Measurements from ENCODE around the gene AHNAK2. TPM values are rescaled to one million over a fixed set of nuclear protein-coding genes. Genes with fewer than 3 reads are reported as not detected.

Gene AHNAK2
- total and polyA plus RNA-seq, 2 donors (not counting 1 experiment from before 2014, with no cell fraction given): not detected

DNA sequence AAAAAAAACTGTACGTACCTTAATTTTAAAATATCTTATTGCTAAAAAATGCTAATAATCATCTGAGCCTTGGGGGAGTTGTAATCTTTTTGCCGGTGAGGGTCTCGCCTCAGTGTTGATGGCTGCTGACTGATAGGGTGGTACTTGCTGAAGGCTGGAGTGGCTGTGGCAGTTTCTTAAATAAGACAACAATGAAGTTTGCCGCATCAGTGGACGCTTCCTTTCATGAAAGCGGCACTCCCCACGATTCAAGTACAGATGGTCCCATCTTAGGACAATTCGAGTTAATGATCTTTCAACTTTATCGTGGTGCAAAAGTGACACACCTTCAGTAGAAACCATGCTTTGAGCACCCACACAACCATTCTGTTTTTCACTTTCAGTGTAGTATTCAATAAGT is 61.1 kb downstream of the AHNAK2 start:
- H3K9ac ChIP-seq (ENCODE audit: low read length): no peak overlapping the region
- peaks cover 1 to 8% (median 3%) of the 10 kb centered on the region in 3 donors for H3K9me3 ChIP-seq (ENCODE audit: control extremely low read depth in 1 of 3, control insufficient read depth in 2 of 3, insufficient read depth in 1 of 3, low read length in 2 of 3)
- H3K79me2 ChIP-seq (ENCODE audit: control insufficient read depth, insufficient read depth, low read length): no peaks in the 10 kb centered on the region
- Mint-ChIP-seq H3K27me3 (peaks cover 2% of the 10 kb centered on the region), H3K4me1 (peaks cover 13% of the 10 kb centered on the region), H3K4me3 (no peak overlapping the region), H3K9me3 (ENCODE audit: insufficient read depth) (no peaks in the 10 kb centered on the region), H3K27ac (no peak overlapping the region)
- DNase-seq (no peak), ATAC-seq (ENCODE audit: low read depth) (no peak)
- no peak overlapping the region for H3K27ac ChIP-seq (ENCODE audit: low read length in 2 of 2)
- H3K4me3 ChIP-seq (ENCODE audit: control extremely low read depth in 1 of 5, extremely low read depth in 1 of 5, insufficient read depth in 1 of 5, low read depth in 2 of 5, low read length in 4 of 5): no peak overlapping the region
- no peak overlapping the region for H2AFZ ChIP-seq (ENCODE audit: insufficient read depth, low read depth, low read length, poor library complexity, severe bottlenecking)
- POLR2A ChIA-PET: no interaction called here
- no peaks in the 10 kb centered on the region for H3K36me3 ChIP-seq (replicated peaks in 1 of 2; ENCODE audit: control extremely low read depth in 1 of 2, control insufficient read depth in 1 of 2, extremely low read depth in 1 of 2, insufficient read depth in 2 of 2, low read length in 1 of 2)
- intact Hi-C loops (cut with micrococcal nuclease): no loop called here
- no peaks in the 10 kb centered on the region for H3K4me1 ChIP-seq (ENCODE audit: control insufficient read depth in 2 of 2, insufficient read depth in 2 of 2, low read length in 2 of 2)
- 92% methylated on average over 5 of the region's 9 CpGs for WGBS (ENCODE audit: insufficient coverage)
- H4K20me1 ChIP-seq (ENCODE audit: control insufficient read depth, insufficient read depth, low read length, poor library complexity, severe bottlenecking): no peaks in the 10 kb centered on the region
- no peak overlapping the region for H3K4me2 ChIP-seq (replicated peaks; ENCODE audit: low read depth, low read length, poor library complexity, severe bottlenecking)
- TF ChIP-seq, protein P1, sequence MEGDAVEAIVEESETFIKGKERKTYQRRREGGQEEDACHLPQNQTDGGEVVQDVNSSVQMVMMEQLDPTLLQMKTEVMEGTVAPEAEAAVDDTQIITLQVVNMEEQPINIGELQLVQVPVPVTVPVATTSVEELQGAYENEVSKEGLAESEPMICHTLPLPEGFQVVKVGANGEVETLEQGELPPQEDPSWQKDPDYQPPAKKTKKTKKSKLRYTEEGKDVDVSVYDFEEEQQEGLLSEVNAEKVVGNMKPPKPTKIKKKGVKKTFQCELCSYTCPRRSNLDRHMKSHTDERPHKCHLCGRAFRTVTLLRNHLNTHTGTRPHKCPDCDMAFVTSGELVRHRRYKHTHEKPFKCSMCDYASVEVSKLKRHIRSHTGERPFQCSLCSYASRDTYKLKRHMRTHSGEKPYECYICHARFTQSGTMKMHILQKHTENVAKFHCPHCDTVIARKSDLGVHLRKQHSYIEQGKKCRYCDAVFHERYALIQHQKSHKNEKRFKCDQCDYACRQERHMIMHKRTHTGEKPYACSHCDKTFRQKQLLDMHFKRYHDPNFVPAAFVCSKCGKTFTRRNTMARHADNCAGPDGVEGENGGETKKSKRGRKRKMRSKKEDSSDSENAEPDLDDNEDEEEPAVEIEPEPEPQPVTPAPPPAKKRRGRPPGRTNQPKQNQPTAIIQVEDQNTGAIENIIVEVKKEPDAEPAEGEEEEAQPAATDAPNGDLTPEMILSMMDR (IDR thresholded peaks at IDR 0.05): no peak
- TF ChIP-seq EZH2 (IDR thresholded peaks at IDR 0.05; ENCODE audit: borderline replicate concordance, insufficient read depth, low read depth, low read length, poor library complexity, severe bottlenecking): no peak
- CTCF ChIA-PET: interaction anchor here (1.1 to 1.3 kb wide), 2 partner anchors 10 to 21 kb away, joined by 3 to 6 read pairs; no protein-coding TSS in a partner anchor
- H3K27me3 ChIP-seq (replicated peaks in 1 of 4; ENCODE audit: control extremely low read depth in 1 of 4, control insufficient read depth in 3 of 4, insufficient read depth in 4 of 4, low read length in 3 of 4): no peaks in the 10 kb centered on the region

DNA sequence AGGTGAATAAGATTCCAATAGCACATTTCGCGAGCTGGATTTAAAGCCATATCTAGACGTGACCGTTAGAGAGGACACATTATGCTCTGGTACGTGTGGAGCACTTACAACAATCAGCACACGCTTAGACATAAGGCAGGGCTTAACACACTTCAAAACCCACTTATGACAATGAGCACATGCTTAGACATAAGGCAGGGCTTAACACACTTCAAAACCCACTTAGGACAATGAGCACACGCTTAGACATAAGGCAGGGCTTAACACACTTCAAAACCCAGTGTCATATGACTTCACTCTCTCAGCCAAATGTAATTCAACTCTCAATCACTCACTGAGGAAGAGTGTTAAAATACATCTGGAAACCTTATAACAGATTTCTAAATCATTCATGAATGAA is 64.7 kb downstream of the AHNAK2 start:
- H3K4me3 Mint-ChIP-seq: no peak overlapping the region
- H3K9me3 Mint-ChIP-seq (ENCODE audit: insufficient read depth): no peaks in the 10 kb centered on the region
- H4K20me1 ChIP-seq (ENCODE audit: control insufficient read depth, insufficient read depth, low read length, poor library complexity, severe bottlenecking): no peaks in the 10 kb centered on the region
- H3K79me2 ChIP-seq (ENCODE audit: control insufficient read depth, insufficient read depth, low read length): no peaks in the 10 kb centered on the region
- H3K9me3 ChIP-seq (ENCODE audit: control extremely low read depth in 1 of 3, control insufficient read depth in 2 of 3, insufficient read depth in 1 of 3, low read length in 2 of 3): peaks cover 4 to 25% (median 15%) of the 10 kb centered on the region in 3 donors
- no peak overlapping the region for H3K4me2 ChIP-seq (replicated peaks; ENCODE audit: low read depth, low read length, poor library complexity, severe bottlenecking)
- WGBS (ENCODE audit: insufficient coverage): 98% methylated on average over 7 of the region's 7 CpGs
- no peak for DNase-seq
- H3K27me3 Mint-ChIP-seq: peaks cover 16% of the 10 kb centered on the region
- ChIA-PET POLR2A (no interaction called here), CTCF (no interaction called here)
- intact Hi-C loops (cut with micrococcal nuclease): no loop called here
- H3K27ac Mint-ChIP-seq: no peak overlapping the region
- no peak overlapping the region for H3K27ac ChIP-seq (ENCODE audit: low read length in 2 of 2)
- no peaks in the 10 kb centered on the region for H3K27me3 ChIP-seq (replicated peaks in 1 of 4; ENCODE audit: control extremely low read depth in 1 of 4, control insufficient read depth in 3 of 4, insufficient read depth in 4 of 4, low read length in 3 of 4)
- no peaks in the 10 kb centered on the region for H3K4me1 Mint-ChIP-seq
- no peaks in the 10 kb centered on the region for H3K4me1 ChIP-seq (ENCODE audit: control insufficient read depth in 2 of 2, insufficient read depth in 2 of 2, low read length in 2 of 2)
- H3K4me3 ChIP-seq (ENCODE audit: control extremely low read depth in 1 of 5, extremely low read depth in 1 of 5, insufficient read depth in 1 of 5, low read depth in 2 of 5, low read length in 4 of 5): no peak overlapping the region
- H3K9ac ChIP-seq (ENCODE audit: low read length): no peak overlapping the region
- no peak for TF ChIP-seq EZH2 (IDR thresholded peaks at IDR 0.05; ENCODE audit: borderline replicate concordance, insufficient read depth, low read depth, low read length, poor library complexity, severe bottlenecking)
- TF ChIP-seq, protein P1 (IDR thresholded peaks at IDR 0.05): no peak
- no peak overlapping the region for H2AFZ ChIP-seq (ENCODE audit: insufficient read depth, low read depth, low read length, poor library complexity, severe bottlenecking)
- ATAC-seq (ENCODE audit: low read depth): no peak
- no peaks in the 10 kb centered on the region for H3K36me3 ChIP-seq (replicated peaks in 1 of 2; ENCODE audit: control extremely low read depth in 1 of 2, control insufficient read depth in 1 of 2, extremely low read depth in 1 of 2, insufficient read depth in 2 of 2, low read length in 1 of 2)
